HG02571 (cell line): ENCODE results near the gene NTF3.

Experiments
- ATAC-seq: cut with Tn5 transposase; IDR thresholded peaks from one replicate; pipeline ENCODE4 v1.9.1; 2021; ENCODE audit warnings: mild to moderate bottlenecking, moderate library complexity; ENCODE audit not compliant: unreplicated experiment

NTF3 gene

GRCh38 chr12:5430641-5431603, 986 bp upstream of the NTF3 start:
- no peak for ATAC-seq

- no peak for ATAC-seq
Observed at GRCh38 chr12:5433081-5433844, 1.4 kb downstream of the NTF3 start.

GRCh38 chr12:5433845-5434646, 2.1 kb downstream of the NTF3 start:
- ATAC-seq, result no peak

- no peak for ATAC-seq
Observed at GRCh38 chr12:5434647-5435560, 3.0 kb downstream of the NTF3 start.

- no peak for ATAC-seq
Observed at GRCh38 chr12:5437182-5437583, 5.3 kb downstream of the NTF3 start.

GRCh38 chr12:5437589-5437988, 5.7 kb downstream of the NTF3 start:
- ATAC-seq, result no peak

- no peak for ATAC-seq
Observed at GRCh38 chr12:5438671-5439200, 6.8 kb downstream of the NTF3 start.

- ATAC-seq, result no peak
Observed at GRCh38 chr12:5439371-5439771, 7.5 kb downstream of the NTF3 start.

GRCh38 chr12:5439788-5440300, 7.9 kb downstream of the NTF3 start:
- no peak for ATAC-seq

- no peak for ATAC-seq
Observed at GRCh38 chr12:5440978-5441377, 9.1 kb downstream of the NTF3 start.

GRCh38 chr12:5441497-5442236, 9.8 kb downstream of the NTF3 start:
- ATAC-seq, result no peak

- no peak for ATAC-seq
Observed at GRCh38 chr12:5442251-5443006, 10.5 kb downstream of the NTF3 start.

- ATAC-seq, result no peak
Observed at GRCh38 chr12:5444520-5444919, 12.6 kb downstream of the NTF3 start.

- no peak for ATAC-seq
Observed at GRCh38 chr12:5447320-5447719, 15.4 kb downstream of the NTF3 start.

- ATAC-seq, result no peak
Observed at GRCh38 chr12:5451251-5451650, 19.3 kb downstream of the NTF3 start.

- no peak for ATAC-seq
Observed at GRCh38 chr12:5452569-5452968, 20.7 kb downstream of the NTF3 start.

GRCh38 chr12:5453466-5453865, 21.6 kb downstream of the NTF3 start:
- no peak for ATAC-seq

- ATAC-seq, result no peak
Observed at GRCh38 chr12:5455045-5455444, 23.1 kb downstream of the NTF3 start.
